Breast epithelium (tissue), 4 donors: ENCODE measurements around the gene CD79B. TPM values are rescaled to one million over a fixed set of nuclear protein-coding genes. Genes with fewer than 3 reads are reported as not detected.
A peak's percentile ranks its signal among the peaks of the same experiment; 100 is the strongest.

ENCODE experiments used
- DNase-seq, 2 donors: peaks; one replicate each; pipeline ENCODE4 v3.0.0-alpha.2; 2019; ENCODE audit warnings: low spot score in 2 of 2
- H3K27ac ChIP-seq, 2 donors: fragments of 200-600 bp; sonication (generic) in 1 of 2; one replicate each; pipeline ENCODE4 v1.5.1; 2016 to 2019; ENCODE audit warnings: mild to moderate bottlenecking in 1 of 2
- H3K27me3 ChIP-seq, 2 donors: fragments of 200-600 bp; sonication (generic) in 1 of 2; one replicate each; pipeline versions ENCODE4 v1.5.1 to v1.6.0; 2017 to 2019; ENCODE audit warnings: control low read depth in 1 of 2, mild to moderate bottlenecking in 1 of 2
- H3K36me3 ChIP-seq: fragments of 200-600 bp; one replicate; pipeline ENCODE4 v1.5.1; 2019
- H3K4me1 ChIP-seq, 2 donors: fragments of 200-600 bp; sonication (generic); one replicate each; pipeline ENCODE4 v1.5.1; 2016 to 2019; ENCODE audit warnings: control low read depth in 1 of 2
- H3K4me3 ChIP-seq, 3 donors: fragments of 200-600 bp; sonication (generic); 1 replicate in 2 of 3; 2 replicates in 1 of 3; pipeline ENCODE4 v1.5.1; 2016 to 2019; ENCODE audit warnings: mild to moderate bottlenecking in 3 of 3, moderate library complexity in 2 of 3
- H3K9me3 ChIP-seq, 2 donors: fragments of 200-600 bp; sonication (generic) in 1 of 2; one replicate each; pipeline ENCODE4 v1.5.1; 2016 to 2019; ENCODE audit warnings: control low read depth in 1 of 2
- CTCF ChIP-seq, 3 donors: fragments of 450-650 bp; IDR thresholded peaks; one replicate each; pipeline ENCODE4 v1.5.1; 2016 to 2017; ENCODE audit warnings: antibody characterized with exemption in 3 of 3, mild to moderate bottlenecking in 3 of 3, moderate library complexity in 3 of 3
- POLR2A ChIP-seq: fragments of 450-650 bp; IDR thresholded peaks from one replicate; pipeline ENCODE4 v1.6.1; 2016; ENCODE audit warnings: antibody characterized with exemption, mild to moderate bottlenecking, moderate library complexity
- POLR2AphosphoS5 ChIP-seq, 3 donors: sonication (generic); formaldehyde crosslinking; IDR thresholded peaks; one replicate each; pipeline ENCODE4 v1.6.1; 2017; ENCODE audit warnings: antibody characterized with exemption in 3 of 3
- intact Hi-C: fragments of 100-400 bp; cut with DNase I; formaldehyde crosslinking; loops from one replicate; pipeline ENCODE4 v1.15.1; 2023; ENCODE audit warnings: low total_unique reads
- total RNA-seq, 3 donors: library from RNA; depleted of rRNA; stranded (reverse); fragments of >200 nt; gene quantifications; one replicate each; pipeline ENCODE4 v1.1.0, GENCODE V29; 2016

Gene CD79B
- total RNA-seq = 1 to 10 TPM; 2.2 to 7.9 (median 3.4) TPM

GRCh38 chr17:63931981-63932561 lies at the start of gene CD79B:
Gene CD79B, minus strand, starts transcription at chr17:63932331. Its CDS starts 70 bp downstream, at chr17:63932261.
- Histone ChIP-seq H3K4me3 (peak within 1 kb of the TSS in 2 of 3 donors; percentile 11 to 49), H3K27ac (peak within 1 kb of the TSS; percentile 60 to 75), H3K9me3 (no peaks in the 10 kb centered on the region), H3K4me1 (no peaks in the 10 kb centered on the region), H3K27me3 (no peaks in the 10 kb centered on the region), H3K36me3 (no peaks in the 10 kb centered on the region)
- no peak for DNase-seq
- no peak for TF ChIP-seq POLR2A
- intact Hi-C loops = no loop called here

- Histone ChIP-seq H3K27me3 (no peaks in the 10 kb centered on the region), H3K4me3 (no peak overlapping the region), H3K36me3 (no peaks in the 10 kb centered on the region), H3K9me3 (no peaks in the 10 kb centered on the region), H3K4me1 (no peaks in the 10 kb centered on the region), H3K27ac (no peak overlapping the region)
- intact Hi-C loops = no loop called here
- no peak for TF ChIP-seq CTCF (IDR thresholded peaks at IDR 0.05)
- no peak for TF ChIP-seq POLR2AphosphoS5 (IDR thresholded peaks at IDR 0.05)
- no peak for TF ChIP-seq POLR2A
- no peak for DNase-seq
Measured at GRCh38 chr17:63978272-63979200, 46.4 kb upstream of the CD79B start.

GRCh38 chr17:63976702-63977101 lies 44.6 kb upstream of the CD79B start:
- Histone ChIP-seq H3K4me3 (no peak overlapping the region), H3K36me3 (no peaks in the 10 kb centered on the region), H3K27ac (no peak overlapping the region), H3K27me3 (no peaks in the 10 kb centered on the region), H3K4me1 (no peaks in the 10 kb centered on the region), H3K9me3 (no peaks in the 10 kb centered on the region)
- no peak for TF ChIP-seq POLR2A
- intact Hi-C loops = no loop called here
- no peak for DNase-seq

- H3K27me3 ChIP-seq = no peaks in the 10 kb centered on the region
- no peaks in the 10 kb centered on the region for H3K4me1 ChIP-seq
- no peak for DNase-seq
- H3K4me3 ChIP-seq = no peak overlapping the region
- no peak overlapping the region for H3K27ac ChIP-seq
- H3K9me3 ChIP-seq = no peaks in the 10 kb centered on the region
- no peak for TF ChIP-seq POLR2AphosphoS5 (IDR thresholded peaks at IDR 0.05)
- no peak for TF ChIP-seq POLR2A
- no peak for TF ChIP-seq CTCF (IDR thresholded peaks at IDR 0.05)
- H3K36me3 ChIP-seq = no peaks in the 10 kb centered on the region
- intact Hi-C loops = no loop called here
Measured at GRCh38 chr17:63975541-63976092, 43.5 kb upstream of the CD79B start.

- Histone ChIP-seq H3K4me3 (no peak overlapping the region), H3K4me1 (no peaks in the 10 kb centered on the region), H3K27ac (no peak overlapping the region), H3K27me3 (no peaks in the 10 kb centered on the region), H3K9me3 (no peaks in the 10 kb centered on the region), H3K36me3 (no peaks in the 10 kb centered on the region)
- TF ChIP-seq CTCF (IDR thresholded peaks at IDR 0.05) = no peak
- TF ChIP-seq POLR2A = no peak
- no peak for TF ChIP-seq POLR2AphosphoS5 (IDR thresholded peaks at IDR 0.05)
- DNase-seq = no peak
- intact Hi-C loops = no loop called here
Measured at GRCh38 chr17:63974594-63975192, 42.6 kb upstream of the CD79B start.
